HFFc6 (cell line): Measurements from ENCODE around the gene SCIN. TPM values are rescaled to one million over a fixed set of nuclear protein-coding genes. Genes with fewer than 3 reads are reported as not detected.

Source experiments
- DNase-seq: peaks from one replicate; pipeline ENCODE4 v3.0.0-alpha.2; 2018
- H3K27ac Mint-ChIP-seq: 2 replicates; pipeline ENCODE4 v1.8.0; 2020; ENCODE audit warnings: mild to moderate bottlenecking, mixed read lengths
- H3K27me3 Mint-ChIP-seq: 2 replicates; pipeline ENCODE4 v1.8.0; 2021; ENCODE audit warnings: mild to moderate bottlenecking, moderate library complexity, mixed read lengths; ENCODE audit not compliant: insufficient read depth
- H3K36me3 Mint-ChIP-seq: 2 replicates; pipeline ENCODE4 v1.8.0; 2021; ENCODE audit warnings: low read depth, mixed read lengths
- H3K4me1 Mint-ChIP-seq: 2 replicates; pipeline ENCODE4 v1.8.0; 2020; ENCODE audit warnings: low read depth, mixed read lengths
- H3K4me3 Mint-ChIP-seq: 2 replicates; pipeline ENCODE4 v1.8.0; 2020; ENCODE audit warnings: mild to moderate bottlenecking, moderate library complexity, mixed read lengths
- H3K9me3 Mint-ChIP-seq: 2 replicates; pipeline ENCODE4 v1.8.0; 2020; ENCODE audit warnings: mild to moderate bottlenecking, mixed read lengths
- total RNA-seq, 6 experiments: library from RNA; stranded (reverse); fragmentation: NEBNext Ultra II Directional; extraction: Animal tissue kit (Norgen Biotek cat#: 25700); gene quantifications; 2 replicates in 1 of 6; 3 replicates in 5 of 6; pipeline ENCODE4 v1.2.3, GENCODE V29; 2021
- TF ChIP-seq, protein P1 (sequence below): fragments of 200-600 bp; sonication (generic); IDR thresholded peaks from 2 replicates; pipeline ENCODE4 v1.5.0; 2021; ENCODE audit warnings: antibody characterized with exemption, mild to moderate bottlenecking

The SCIN gene
- total RNA-seq, 6 experiments from 2014 or later, result 0.92 to 50.8 (median 47.4) TPM

- peaks cover 11% of the 10 kb centered on the region for H3K36me3 Mint-ChIP-seq
- no peak overlapping the region for H3K4me3 Mint-ChIP-seq
- DNase-seq, result no peak
- H3K9me3 Mint-ChIP-seq, result peaks cover 6% of the 10 kb centered on the region; the same call in 1 of the 2 replicates
- H3K27me3 Mint-ChIP-seq, result no peaks in the 10 kb centered on the region
- H3K4me1 Mint-ChIP-seq, result peaks cover 18% of the 10 kb centered on the region
- TF ChIP-seq, protein P1, sequence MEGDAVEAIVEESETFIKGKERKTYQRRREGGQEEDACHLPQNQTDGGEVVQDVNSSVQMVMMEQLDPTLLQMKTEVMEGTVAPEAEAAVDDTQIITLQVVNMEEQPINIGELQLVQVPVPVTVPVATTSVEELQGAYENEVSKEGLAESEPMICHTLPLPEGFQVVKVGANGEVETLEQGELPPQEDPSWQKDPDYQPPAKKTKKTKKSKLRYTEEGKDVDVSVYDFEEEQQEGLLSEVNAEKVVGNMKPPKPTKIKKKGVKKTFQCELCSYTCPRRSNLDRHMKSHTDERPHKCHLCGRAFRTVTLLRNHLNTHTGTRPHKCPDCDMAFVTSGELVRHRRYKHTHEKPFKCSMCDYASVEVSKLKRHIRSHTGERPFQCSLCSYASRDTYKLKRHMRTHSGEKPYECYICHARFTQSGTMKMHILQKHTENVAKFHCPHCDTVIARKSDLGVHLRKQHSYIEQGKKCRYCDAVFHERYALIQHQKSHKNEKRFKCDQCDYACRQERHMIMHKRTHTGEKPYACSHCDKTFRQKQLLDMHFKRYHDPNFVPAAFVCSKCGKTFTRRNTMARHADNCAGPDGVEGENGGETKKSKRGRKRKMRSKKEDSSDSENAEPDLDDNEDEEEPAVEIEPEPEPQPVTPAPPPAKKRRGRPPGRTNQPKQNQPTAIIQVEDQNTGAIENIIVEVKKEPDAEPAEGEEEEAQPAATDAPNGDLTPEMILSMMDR, result no peak
- no peak overlapping the region for H3K27ac Mint-ChIP-seq
Observed at GRCh38 chr7:12596225-12596790, 25.8 kb downstream of the SCIN start.

GRCh38 chr7:12601302-12601869, 30.9 kb downstream of the SCIN start:
- no peak for DNase-seq
- Mint-ChIP-seq H3K9me3 (peaks cover 13% of the 10 kb centered on the region; the same call in 1 of the 2 replicates), H3K4me3 (no peak overlapping the region), H3K27ac (no peak overlapping the region), H3K36me3 (peaks cover 15% of the 10 kb centered on the region), H3K27me3 (peaks cover 2% of the 10 kb centered on the region; the same call in 1 of the 2 replicates), H3K4me1 (no peaks in the 10 kb centered on the region; the same call in 1 of the 2 replicates)
- TF ChIP-seq, protein P1, result no peak

GRCh38 chr7:12607134-12607533, 36.6 kb downstream of the SCIN start:
- H3K4me1 Mint-ChIP-seq, result peaks cover 31% of the 10 kb centered on the region
- peak overlapping the region; percentile 65 for H3K4me3 Mint-ChIP-seq
- peak overlapping the region; percentile 34; the same call in 1 of the 2 replicates for H3K27ac Mint-ChIP-seq
- H3K9me3 Mint-ChIP-seq, result peaks cover 7% of the 10 kb centered on the region; the same call in 1 of the 2 replicates
- H3K36me3 Mint-ChIP-seq, result peaks cover 7% of the 10 kb centered on the region
- DNase-seq, result no peak
- no peaks in the 10 kb centered on the region for H3K27me3 Mint-ChIP-seq
- TF ChIP-seq, protein P1, result no peak

DNA sequence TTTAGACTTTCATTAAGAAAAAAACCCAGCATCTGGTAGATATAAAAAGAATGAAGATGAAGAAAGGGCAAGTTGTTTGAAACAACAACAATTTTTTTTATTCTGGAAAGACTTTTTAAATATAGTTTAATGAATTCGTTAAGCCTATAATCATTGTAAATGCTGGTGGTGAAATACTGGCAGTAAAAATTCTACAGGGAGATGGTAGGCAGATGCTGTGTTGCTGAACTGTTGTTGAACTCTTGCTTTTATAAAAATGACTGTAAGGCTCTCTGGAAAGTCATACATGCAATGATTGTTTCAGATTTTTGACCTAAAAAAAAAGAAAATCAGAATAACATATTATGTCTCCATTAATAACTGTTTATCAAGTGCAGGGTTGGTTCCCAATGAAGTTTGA, 39.0 kb downstream of the SCIN start:
- Mint-ChIP-seq H3K36me3 (no peaks in the 10 kb centered on the region; the same call in 1 of the 2 replicates), H3K27ac (no peak overlapping the region; the same call in 1 of the 2 replicates)
- DNase-seq, result no peak

GRCh38 chr7:12610899-12611298, 40.4 kb downstream of the SCIN start:
- no peak for DNase-seq
- TF ChIP-seq, protein P1, result no peak
- Mint-ChIP-seq H3K4me1 (peaks cover 31% of the 10 kb centered on the region), H3K27me3 (no peaks in the 10 kb centered on the region), H3K27ac (no peak overlapping the region), H3K9me3 (no peaks in the 10 kb centered on the region), H3K36me3 (peaks cover 4% of the 10 kb centered on the region; the same call in 1 of the 2 replicates), H3K4me3 (no peak overlapping the region)

More for the DNA sequence above, 39.0 kb downstream of the SCIN start:
- no peaks in the 10 kb centered on the region for H3K27me3 Mint-ChIP-seq
- H3K9me3 Mint-ChIP-seq, result no peaks in the 10 kb centered on the region
- H3K4me3 Mint-ChIP-seq, result no peak overlapping the region
- peaks cover 31% of the 10 kb centered on the region for H3K4me1 Mint-ChIP-seq
- TF ChIP-seq, protein P1, result no peak
